HUES48 (cell line): ENCODE data around the gene PTPRD.

Experiments used
- H3K27ac ChIP-seq: one replicate; pipeline ENCODE4 v1.7.0; 2013; ENCODE audit warnings: low read depth, low read length, inconsistent platforms
- H3K27me3 ChIP-seq: 2 replicates; pipeline ENCODE4 v1.6.1; 2013; ENCODE audit warnings: mild to moderate bottlenecking, low read length; ENCODE audit not compliant: control insufficient read depth, insufficient read depth
- H3K36me3 ChIP-seq: 2 replicates; pipeline ENCODE4 v1.6.1; 2013; ENCODE audit warnings: low read length; ENCODE audit not compliant: control insufficient read depth, insufficient read depth
- H3K4me1 ChIP-seq: 2 replicates; pipeline ENCODE4 v1.6.1; 2013; ENCODE audit warnings: mild to moderate bottlenecking, low read length; ENCODE audit not compliant: control insufficient read depth, insufficient read depth
- H3K4me3 ChIP-seq: 2 replicates; pipeline ENCODE4 v1.5.1; 2013; ENCODE audit warnings: mild to moderate bottlenecking, low read depth, low read length
- H3K9ac ChIP-seq: 2 replicates; pipeline ENCODE4 v1.6.1; 2013; ENCODE audit warnings: mild to moderate bottlenecking, low read depth, low read length, moderate library complexity
- H3K9me3 ChIP-seq: 2 replicates; pipeline ENCODE4 v1.6.1; 2013; ENCODE audit warnings: low read length; ENCODE audit not compliant: control insufficient read depth, insufficient read depth

The PTPRD gene

DNA sequence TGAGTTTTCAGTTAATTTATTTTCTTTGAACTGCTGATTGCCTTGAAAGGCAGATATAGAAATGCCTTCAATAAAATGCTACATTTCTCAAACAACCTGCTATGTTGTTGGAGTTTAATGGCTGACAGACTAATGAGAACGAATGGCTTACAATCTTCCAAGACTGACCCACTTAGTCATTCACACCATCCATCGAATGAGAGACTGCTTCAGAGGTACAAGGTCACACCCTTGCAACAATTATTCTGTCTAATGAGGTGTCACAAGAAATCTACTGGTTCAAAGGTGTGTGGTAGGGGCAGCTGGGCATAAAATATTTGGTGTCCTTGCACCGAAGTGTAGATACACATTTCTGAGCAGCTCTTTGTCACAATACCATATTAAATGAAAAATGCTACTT is 18.3 kb downstream of the PTPRD start:
- Histone ChIP-seq H3K9me3 (no peaks in the 10 kb centered on the region), H3K27ac (no peak overlapping the region), H3K4me1 (no peaks in the 10 kb centered on the region), H3K9ac (no peak overlapping the region), H3K4me3 (no peak overlapping the region), H3K36me3 (no peaks in the 10 kb centered on the region), H3K27me3 (no peaks in the 10 kb centered on the region)

DNA sequence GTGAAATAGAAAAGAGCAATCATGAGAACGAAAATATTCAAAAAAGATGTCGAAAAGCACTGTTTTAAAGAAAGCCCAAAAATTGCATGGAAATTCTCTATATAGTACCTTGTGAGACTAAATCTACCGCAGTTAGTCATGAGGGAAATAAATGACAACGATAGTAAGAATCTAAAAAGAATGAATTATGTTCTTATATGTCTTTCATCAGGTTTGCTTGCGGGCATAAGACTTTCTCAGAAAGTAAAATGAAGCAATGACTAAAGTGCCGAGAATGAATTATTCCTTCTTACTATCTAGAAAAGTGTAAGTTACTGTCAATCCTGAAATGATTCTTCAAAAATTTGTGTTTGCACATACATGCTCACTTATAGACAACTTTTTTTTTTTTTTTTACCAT is 26.4 kb downstream of the PTPRD start:
- Histone ChIP-seq H3K27me3 (no peaks in the 10 kb centered on the region), H3K9me3 (no peaks in the 10 kb centered on the region), H3K4me3 (no peak overlapping the region), H3K27ac (no peak overlapping the region), H3K36me3 (no peaks in the 10 kb centered on the region), H3K9ac (no peak overlapping the region), H3K4me1 (no peaks in the 10 kb centered on the region)

DNA sequence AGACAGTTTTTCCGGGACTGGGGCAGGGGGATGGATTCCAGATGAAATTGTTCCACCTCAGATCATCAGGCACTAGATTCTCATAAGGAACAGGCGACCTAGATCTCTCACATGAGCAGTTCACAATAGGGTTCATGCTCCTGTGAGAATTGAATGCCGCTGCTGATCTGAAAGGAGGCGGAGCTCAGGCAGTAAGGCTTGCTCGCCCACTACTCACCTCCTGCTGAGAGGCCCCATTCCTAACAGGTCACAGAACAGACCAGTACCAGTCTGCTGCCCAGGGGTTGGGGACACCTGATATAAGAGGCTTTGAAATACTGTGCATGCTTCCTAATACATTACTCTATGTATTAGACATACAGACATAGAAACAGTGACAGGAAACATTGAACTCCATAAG is 41.1 kb downstream of the PTPRD start:
- H3K9me3 ChIP-seq = no peaks in the 10 kb centered on the region
- H3K27ac ChIP-seq = no peak overlapping the region
- no peaks in the 10 kb centered on the region for H3K36me3 ChIP-seq
- no peaks in the 10 kb centered on the region for H3K4me1 ChIP-seq
- no peak overlapping the region for H3K4me3 ChIP-seq
- no peak overlapping the region for H3K9ac ChIP-seq
- H3K27me3 ChIP-seq = no peaks in the 10 kb centered on the region

- Histone ChIP-seq H3K4me3 (no peak overlapping the region), H3K4me1 (no peaks in the 10 kb centered on the region), H3K27ac (no peak overlapping the region), H3K36me3 (no peaks in the 10 kb centered on the region), H3K27me3 (no peaks in the 10 kb centered on the region), H3K9me3 (no peaks in the 10 kb centered on the region), H3K9ac (no peak overlapping the region)
Observed at GRCh38 chr9:10566848-10567247, 46.0 kb downstream of the PTPRD start.

DNA sequence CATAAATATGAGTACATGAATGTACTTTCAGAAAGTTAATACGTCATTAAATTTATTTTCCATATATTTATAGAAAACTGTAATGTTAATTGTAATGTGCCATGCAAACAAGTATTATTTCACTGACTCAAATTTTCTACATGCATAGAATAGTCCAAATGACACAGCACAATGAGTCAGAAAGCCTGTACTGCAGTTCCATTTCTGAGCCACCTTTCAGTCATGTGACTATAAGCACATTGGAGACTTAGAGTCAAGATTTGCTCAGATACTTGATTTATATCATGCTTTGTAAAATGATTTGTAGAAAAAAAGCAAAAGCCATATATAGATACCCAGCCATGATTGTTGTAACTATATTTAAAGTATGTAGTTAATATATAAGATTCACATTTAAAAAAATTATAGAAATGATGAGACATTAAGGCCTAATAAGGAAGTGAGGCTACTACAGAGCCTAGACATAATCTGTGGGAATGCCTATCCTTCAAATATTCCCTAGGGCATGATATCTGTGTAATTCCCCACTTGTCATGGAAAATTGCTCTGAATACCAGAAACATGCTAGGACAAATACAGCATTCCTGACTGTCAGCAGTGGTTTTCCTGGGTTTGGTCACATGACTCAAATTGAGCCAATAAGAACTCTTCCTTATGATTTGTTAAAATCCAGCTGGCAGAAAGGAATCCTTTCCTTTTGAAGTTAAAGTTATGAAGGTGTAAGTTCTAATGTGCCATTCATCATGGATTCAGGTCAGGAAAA is 50.0 kb downstream of the PTPRD start:
- no peak overlapping the region for H3K4me3 ChIP-seq
- no peak overlapping the region for H3K9ac ChIP-seq
- H3K9me3 ChIP-seq = no peaks in the 10 kb centered on the region
- H3K4me1 ChIP-seq = no peaks in the 10 kb centered on the region
- H3K36me3 ChIP-seq = no peaks in the 10 kb centered on the region
- H3K27ac ChIP-seq = no peak overlapping the region
- H3K27me3 ChIP-seq = no peaks in the 10 kb centered on the region

DNA sequence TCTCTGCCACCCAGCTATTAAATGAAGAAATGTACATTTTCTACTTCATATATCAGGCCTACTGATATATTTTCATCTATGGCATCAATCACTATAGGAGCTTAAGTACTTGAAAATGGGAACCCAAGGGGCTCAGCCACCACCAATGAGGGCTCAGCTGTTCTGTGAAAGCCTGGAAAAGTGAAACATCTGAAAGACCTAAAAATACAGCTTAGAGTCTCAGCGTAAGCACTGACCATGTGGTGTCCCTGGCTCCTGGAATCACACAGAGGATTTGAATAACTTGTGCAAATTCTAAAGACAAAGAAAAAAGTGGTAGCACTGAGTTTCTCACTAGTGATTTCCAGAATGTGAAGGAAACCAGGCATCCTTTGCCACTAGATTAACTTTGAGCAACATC is 64.5 kb downstream of the PTPRD start:
- no peaks in the 10 kb centered on the region for H3K27me3 ChIP-seq
- H3K9ac ChIP-seq = no peak overlapping the region
- no peak overlapping the region for H3K27ac ChIP-seq
- H3K9me3 ChIP-seq = no peaks in the 10 kb centered on the region
- no peaks in the 10 kb centered on the region for H3K36me3 ChIP-seq
- no peak overlapping the region for H3K4me3 ChIP-seq
- H3K4me1 ChIP-seq = no peaks in the 10 kb centered on the region

DNA sequence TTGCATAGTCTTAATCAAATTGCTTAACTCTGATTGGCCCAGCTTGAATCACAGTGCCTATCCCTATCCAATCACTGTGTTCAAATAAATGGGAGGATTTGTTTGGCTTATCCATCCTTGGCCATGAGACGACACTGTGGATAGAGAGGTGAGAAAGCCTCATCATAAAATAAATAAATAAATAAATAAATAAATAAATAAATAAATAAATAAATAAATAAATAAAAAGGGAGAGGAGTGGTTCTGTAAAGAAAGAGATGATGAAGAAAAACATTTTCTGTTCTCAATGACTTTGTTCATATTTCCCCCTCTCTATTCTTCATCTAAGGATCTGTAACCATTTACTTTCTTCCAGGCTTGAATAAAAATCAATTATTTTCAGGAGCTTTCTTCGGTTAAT is 74.7 kb downstream of the PTPRD start:
- no peak overlapping the region for H3K9ac ChIP-seq
- no peaks in the 10 kb centered on the region for H3K4me1 ChIP-seq
- no peaks in the 10 kb centered on the region for H3K9me3 ChIP-seq
- H3K4me3 ChIP-seq = no peak overlapping the region
- no peaks in the 10 kb centered on the region for H3K27me3 ChIP-seq
- no peaks in the 10 kb centered on the region for H3K36me3 ChIP-seq
- no peak overlapping the region for H3K27ac ChIP-seq

DNA sequence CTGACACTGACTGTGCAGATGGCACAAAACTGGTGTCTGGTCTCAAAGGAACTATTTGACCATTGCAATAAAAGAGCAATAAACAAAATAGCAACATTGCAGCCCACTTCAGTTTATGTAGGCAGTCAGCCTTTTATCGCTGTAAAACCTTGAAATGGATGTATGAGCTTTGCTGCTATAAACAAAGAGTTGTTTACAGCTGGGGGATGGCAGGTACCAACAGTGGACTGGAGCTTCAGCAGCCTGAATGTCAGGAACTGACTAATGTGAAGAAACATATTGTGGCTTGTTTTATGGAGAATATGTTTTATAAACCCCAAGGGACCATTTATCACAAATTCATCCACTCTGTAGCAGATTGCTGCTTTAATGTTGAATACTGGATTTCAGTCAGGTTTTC is 78.0 kb downstream of the PTPRD start:
- Histone ChIP-seq H3K4me1 (no peaks in the 10 kb centered on the region), H3K4me3 (no peak overlapping the region), H3K9me3 (no peaks in the 10 kb centered on the region), H3K27ac (no peak overlapping the region), H3K9ac (no peak overlapping the region), H3K36me3 (no peaks in the 10 kb centered on the region), H3K27me3 (no peaks in the 10 kb centered on the region)

DNA sequence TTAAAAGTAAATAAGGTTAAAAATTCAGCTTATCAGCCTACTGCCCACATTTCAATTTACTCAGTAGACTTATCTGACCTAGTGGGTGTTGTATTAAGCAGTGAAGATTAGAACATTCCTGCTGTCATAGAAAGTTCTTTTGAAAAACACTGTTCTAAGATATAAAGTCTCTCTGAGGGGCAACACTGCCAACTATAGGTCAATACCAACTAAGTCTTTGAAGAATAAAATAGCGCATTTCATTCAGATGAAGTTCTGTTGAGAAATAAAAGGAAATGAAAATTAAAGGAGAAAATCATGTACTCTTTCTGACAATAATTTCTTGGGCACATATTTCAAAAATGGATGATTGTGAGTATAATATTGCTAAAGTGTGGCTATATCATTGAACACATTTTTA is 86.8 kb downstream of the PTPRD start:
- H3K4me3 ChIP-seq = no peak overlapping the region
- H3K4me1 ChIP-seq = no peaks in the 10 kb centered on the region
- H3K27me3 ChIP-seq = no peaks in the 10 kb centered on the region
- no peaks in the 10 kb centered on the region for H3K36me3 ChIP-seq
- H3K9me3 ChIP-seq = no peaks in the 10 kb centered on the region
- H3K9ac ChIP-seq = no peak overlapping the region
- no peak overlapping the region for H3K27ac ChIP-seq

GRCh38 chr9:10523164-10523563 is 89.6 kb downstream of the PTPRD start:
- Histone ChIP-seq H3K9me3 (no peaks in the 10 kb centered on the region), H3K27me3 (no peaks in the 10 kb centered on the region), H3K36me3 (no peaks in the 10 kb centered on the region)

GRCh38 chr9:10512144-10512543 is 100.7 kb downstream of the PTPRD start:
- no peaks in the 10 kb centered on the region for H3K4me1 ChIP-seq
- no peak overlapping the region for H3K27ac ChIP-seq
- H3K36me3 ChIP-seq = no peaks in the 10 kb centered on the region
- no peaks in the 10 kb centered on the region for H3K9me3 ChIP-seq
- H3K27me3 ChIP-seq = no peaks in the 10 kb centered on the region
- H3K9ac ChIP-seq = no peak overlapping the region
- no peak overlapping the region for H3K4me3 ChIP-seq

More at GRCh38 chr9:10523164-10523563, 89.6 kb downstream of the PTPRD start:
- Histone ChIP-seq H3K27ac (no peak overlapping the region), H3K4me3 (no peak overlapping the region), H3K9ac (no peak overlapping the region), H3K4me1 (no peaks in the 10 kb centered on the region)
